CD4-positive, alpha-beta T cell treated with Interleukin-4 for 4 hours (primary cell): Measurements from ENCODE around the gene KCNK7.
A peak's percentile ranks its signal among the peaks of the same experiment; 100 is the strongest.

ENCODE experiments used
- DNase-seq: peaks from one replicate; pipeline ENCODE4 v3.0.0-alpha.2; 2020

The KCNK7 gene

GRCh38 chr11:65610404-65610803, 14.8 kb upstream of the KCNK7 start:
- DNase-seq: no peak

- no peak for DNase-seq
Measured at GRCh38 chr11:65609665-65610064, 14.1 kb upstream of the KCNK7 start.

GRCh38 chr11:65609229-65609628, 13.6 kb upstream of the KCNK7 start:
- DNase-seq: no peak

- no peak for DNase-seq
Measured at GRCh38 chr11:65607614-65608426, 12.2 kb upstream of the KCNK7 start.

GRCh38 chr11:65606876-65607613, 11.4 kb upstream of the KCNK7 start:
- DNase-seq: no peak

- DNase-seq: no peak
Measured at GRCh38 chr11:65604258-65604657, 8.7 kb upstream of the KCNK7 start.

- DNase-seq: no peak
Measured at GRCh38 chr11:65599955-65600246, 4.3 kb upstream of the KCNK7 start.

- no peak for DNase-seq
Measured at GRCh38 chr11:65599216-65599954, 3.8 kb upstream of the KCNK7 start.

- DNase-seq: no peak
Measured at GRCh38 chr11:65598258-65598699, 2.7 kb upstream of the KCNK7 start.

- DNase-seq: no peak
Measured at GRCh38 chr11:65596520-65596919, 920 bp upstream of the KCNK7 start.

- no peak for DNase-seq
Measured at GRCh38 chr11:65595131-65595530, 469 bp downstream of the KCNK7 start.

GRCh38 chr11:65593518-65594414, 1.8 kb downstream of the KCNK7 start:
- peak; percentile 47 for DNase-seq

GRCh38 chr11:65592858-65593517, 2.6 kb downstream of the KCNK7 start:
- DNase-seq: no peak

- DNase-seq: no peak
Measured at GRCh38 chr11:65591939-65592857, 3.4 kb downstream of the KCNK7 start.

GRCh38 chr11:65590240-65590738, 5.3 kb downstream of the KCNK7 start:
- no peak for DNase-seq

GRCh38 chr11:65589444-65590239, 6.0 kb downstream of the KCNK7 start:
- DNase-seq: no peak

GRCh38 chr11:65588199-65589054, 7.2 kb downstream of the KCNK7 start:
- peak; percentile 78 for DNase-seq

- no peak for DNase-seq
Measured at GRCh38 chr11:65586676-65587075, 8.9 kb downstream of the KCNK7 start.

- no peak for DNase-seq
Measured at GRCh38 chr11:65586247-65586630, 9.4 kb downstream of the KCNK7 start.
